AG04449 (cell line): Measurements from ENCODE around the gene FAM227B.

Experiments used
- CTCF ChIA-PET: fragments of 350-600 bp; formaldehyde crosslinking; extraction: SDS; loops from one replicate; lab custom pipeline; 2021; ENCODE audit warnings: antibody characterized with exemption; lab: Yijun Ruan, JAX
- POLR2A ChIA-PET: fragments of 400-600, 350-600 bp; formaldehyde crosslinking; extraction: SDS; loops from one replicate; lab custom pipeline; 2020; ENCODE audit warnings: antibody characterized with exemption, inconsistent platforms; lab: Yijun Ruan, JAX
- DNase-seq: peaks from one replicate; pipeline ENCODE4 v3.0.0-alpha.2; 2010; ENCODE audit warnings: low read depth, low spot score
- H3K4me3 ChIP-seq: 2 replicates; pipeline ENCODE4 v1.5.1; 2011; ENCODE audit warnings: low read depth, mild to moderate bottlenecking, control low read depth, low read length
- TF ChIP-seq, protein P1 (sequence below): IDR thresholded peaks from one replicate; pipeline ENCODE4 v1.5.1; 2011; ENCODE audit warnings: mild to moderate bottlenecking, moderate library complexity, low read length, control low read depth, inconsistent platforms; ENCODE audit not compliant: insufficient read depth; ENCODE audit errors: missing control alignments

FAM227B gene

DNA sequence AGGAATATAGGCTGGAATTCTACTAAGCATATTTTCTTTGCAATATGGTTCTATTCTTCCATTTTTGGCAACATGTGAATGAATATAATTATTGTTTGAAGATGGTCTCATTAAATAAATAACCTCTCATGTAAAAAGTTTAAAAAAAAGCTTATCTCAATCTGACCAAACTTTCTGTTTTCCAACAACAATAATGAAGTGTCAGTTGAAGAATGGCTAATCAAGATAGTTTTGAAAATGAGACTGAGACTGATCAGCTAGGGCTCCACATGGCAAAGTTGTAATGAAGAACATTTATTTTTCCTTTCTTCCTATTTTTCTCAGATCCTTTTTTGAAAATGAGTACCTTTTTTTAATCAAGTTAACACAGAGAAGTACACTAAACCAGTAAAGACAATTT lies 333.1 kb downstream of the FAM227B start:
- CTCF ChIA-PET = interaction anchor here (1.4 kb wide), 1 partner anchor 11 kb away, joined by 4 read pairs; no protein-coding TSS in a partner anchor
- H3K4me3 ChIP-seq = no peak overlapping the region
- DNase-seq = no peak
- POLR2A ChIA-PET = no interaction called here
- TF ChIP-seq, protein P1, sequence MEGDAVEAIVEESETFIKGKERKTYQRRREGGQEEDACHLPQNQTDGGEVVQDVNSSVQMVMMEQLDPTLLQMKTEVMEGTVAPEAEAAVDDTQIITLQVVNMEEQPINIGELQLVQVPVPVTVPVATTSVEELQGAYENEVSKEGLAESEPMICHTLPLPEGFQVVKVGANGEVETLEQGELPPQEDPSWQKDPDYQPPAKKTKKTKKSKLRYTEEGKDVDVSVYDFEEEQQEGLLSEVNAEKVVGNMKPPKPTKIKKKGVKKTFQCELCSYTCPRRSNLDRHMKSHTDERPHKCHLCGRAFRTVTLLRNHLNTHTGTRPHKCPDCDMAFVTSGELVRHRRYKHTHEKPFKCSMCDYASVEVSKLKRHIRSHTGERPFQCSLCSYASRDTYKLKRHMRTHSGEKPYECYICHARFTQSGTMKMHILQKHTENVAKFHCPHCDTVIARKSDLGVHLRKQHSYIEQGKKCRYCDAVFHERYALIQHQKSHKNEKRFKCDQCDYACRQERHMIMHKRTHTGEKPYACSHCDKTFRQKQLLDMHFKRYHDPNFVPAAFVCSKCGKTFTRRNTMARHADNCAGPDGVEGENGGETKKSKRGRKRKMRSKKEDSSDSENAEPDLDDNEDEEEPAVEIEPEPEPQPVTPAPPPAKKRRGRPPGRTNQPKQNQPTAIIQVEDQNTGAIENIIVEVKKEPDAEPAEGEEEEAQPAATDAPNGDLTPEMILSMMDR = no peak

DNA sequence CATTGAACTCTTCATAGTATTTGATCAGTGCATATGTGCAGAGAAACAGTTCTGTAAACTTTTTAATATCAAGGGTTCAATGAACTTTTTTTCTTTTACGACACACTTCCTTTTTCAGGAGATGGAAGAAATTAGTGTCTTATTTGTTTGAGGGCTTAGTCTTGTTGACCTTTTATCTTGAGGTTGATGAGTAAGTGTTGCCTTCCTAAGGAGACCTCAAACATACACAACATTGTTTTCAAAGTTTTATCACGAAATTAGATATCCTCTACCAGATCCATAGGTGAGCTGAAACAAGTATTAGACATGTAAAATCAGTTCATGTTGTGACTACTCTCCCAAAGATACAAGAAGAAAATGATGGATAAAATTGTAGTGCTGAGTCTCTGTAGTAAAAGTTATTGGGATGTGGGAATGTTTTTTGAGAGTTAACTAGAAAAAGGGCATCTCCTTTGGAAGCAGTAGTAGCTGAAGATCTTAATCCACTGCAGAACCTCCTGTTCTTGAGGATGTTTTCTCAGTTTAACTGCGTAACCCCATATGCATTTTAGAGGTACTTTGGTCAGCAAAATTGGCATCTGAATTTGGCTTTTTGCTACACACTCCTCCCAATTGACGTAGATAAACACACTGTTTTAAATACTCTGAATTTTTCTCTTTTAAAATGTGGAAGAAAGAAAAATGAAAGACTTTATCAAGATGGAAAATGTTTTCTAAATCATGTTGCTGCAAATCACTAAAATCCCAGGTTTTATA lies 333.8 kb downstream of the FAM227B start:
- POLR2A ChIA-PET = no interaction called here
- no peak for DNase-seq
- H3K4me3 ChIP-seq = no peak overlapping the region
- CTCF ChIA-PET = interaction anchor here (1.4 kb wide), 2 partner anchors 12 to 766 kb away, joined by 3 to 4 read pairs; no protein-coding TSS in a partner anchor
- TF ChIP-seq, protein P1 = no peak

DNA sequence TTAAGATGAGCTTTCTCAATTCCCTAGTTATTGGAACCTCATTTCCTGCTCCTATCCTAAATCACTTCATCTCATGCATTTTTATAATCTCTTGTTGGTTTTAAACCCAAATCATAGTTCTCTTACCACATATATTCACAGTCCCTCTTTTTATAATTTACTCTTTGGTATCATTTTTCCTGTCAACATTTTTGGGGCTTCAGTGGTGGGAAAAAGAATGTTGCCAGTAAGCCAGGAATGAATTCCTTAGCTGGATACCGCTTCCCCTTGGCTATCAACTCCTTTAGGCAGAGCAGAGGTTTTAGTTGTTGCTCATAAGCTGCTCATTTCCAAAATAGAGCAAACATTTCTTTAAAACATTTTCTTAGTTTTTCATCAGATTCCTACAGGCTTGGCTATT lies 338.3 kb downstream of the FAM227B start:
- no peak overlapping the region for H3K4me3 ChIP-seq
- POLR2A ChIA-PET = interaction anchor here (0.6 to 1.6 kb wide), 2 partner anchors 44 to 581 kb away, joined by 3 to 4 read pairs; no protein-coding TSS in a partner anchor
- TF ChIP-seq, protein P1 = no peak
- peak; percentile 84 for DNase-seq
- CTCF ChIA-PET = interaction anchor here (1.2 kb wide), 1 partner anchor 40 kb away, joined by 4 read pairs; no protein-coding TSS in a partner anchor

DNA sequence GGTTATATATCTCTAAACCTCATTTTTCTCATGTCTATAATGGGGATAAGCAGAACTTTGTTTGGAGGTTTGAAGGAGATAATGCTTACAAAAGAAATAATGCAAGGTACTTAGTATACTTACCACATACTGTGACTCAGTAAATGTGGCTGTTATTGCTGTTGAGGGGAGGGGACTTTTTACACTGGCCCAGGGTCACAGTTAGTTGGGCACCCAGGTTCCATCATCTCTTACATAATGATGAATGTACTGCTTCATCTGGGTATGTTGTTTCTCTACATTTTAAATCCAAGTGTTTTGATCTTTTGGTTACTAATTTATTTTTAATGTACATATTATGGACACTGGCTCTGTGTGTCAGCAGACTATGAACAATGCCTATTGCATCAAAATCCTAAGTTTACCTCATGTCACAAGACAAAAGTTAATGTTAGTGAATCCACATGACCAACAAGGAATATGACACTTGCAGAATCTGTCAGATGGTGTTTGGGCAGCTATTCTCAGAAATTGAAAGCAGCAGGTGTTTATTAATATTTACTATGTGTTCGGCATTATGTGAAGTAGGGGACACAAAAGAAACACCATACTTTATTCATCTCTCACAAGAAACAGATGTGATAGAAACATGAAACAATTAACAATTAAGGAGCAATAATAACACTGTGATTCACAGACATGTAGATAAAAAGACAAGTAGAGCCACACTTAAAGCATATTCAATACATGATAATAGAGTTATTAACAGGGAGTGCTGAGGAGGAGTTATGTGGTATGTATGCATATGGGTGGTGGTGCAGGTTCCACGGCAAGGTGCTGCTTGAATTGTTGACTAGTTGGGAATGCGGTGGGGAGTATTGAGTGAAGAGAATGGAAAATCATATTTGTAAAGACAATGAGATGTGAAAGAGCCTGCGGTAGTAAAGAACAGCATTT lies 340.8 kb downstream of the FAM227B start:
- no peak for DNase-seq
- H3K4me3 ChIP-seq = no peak overlapping the region
- POLR2A ChIA-PET = no interaction called here
- TF ChIP-seq, protein P1 = no peak
- CTCF ChIA-PET = no interaction called here

DNA sequence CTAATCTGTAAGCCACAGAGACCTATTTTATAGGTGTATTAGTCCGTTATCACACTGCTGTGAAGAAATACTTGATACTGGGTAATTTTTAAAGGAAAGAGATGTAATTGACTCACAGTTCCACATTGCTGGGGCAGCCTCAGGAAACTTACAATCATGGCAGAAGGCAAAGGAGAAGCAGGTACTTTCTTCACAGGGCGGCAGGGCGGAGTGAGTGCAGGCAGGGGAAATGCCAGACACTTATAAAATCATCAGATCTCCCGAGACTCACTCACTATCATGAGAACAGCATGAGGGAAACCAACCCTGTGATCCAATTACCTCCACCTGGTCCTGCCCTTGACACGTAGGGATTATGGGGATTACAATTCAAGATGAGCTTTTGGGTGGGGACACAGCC lies 341.9 kb downstream of the FAM227B start:
- DNase-seq = no peak
- CTCF ChIA-PET = no interaction called here
- POLR2A ChIA-PET = no interaction called here
- TF ChIP-seq, protein P1 = no peak
- no peak overlapping the region for H3K4me3 ChIP-seq
